Colonic mucosa (tissue), 4 donors: ENCODE measurements around the gene SPRED1. TPM values are rescaled to one million over a fixed set of nuclear protein-coding genes. Genes with fewer than 3 reads are reported as not detected.

Experiments
- DNase-seq: peaks from one replicate; pipeline ENCODE4 v3.0.0-alpha.2; 2020
- H3K27ac ChIP-seq: fragments of 200-600 bp; one replicate; pipeline ENCODE4 v1.8.0; 2021
- H3K27me3 ChIP-seq: fragments of 200-600 bp; one replicate; pipeline ENCODE4 v1.8.0; 2021
- H3K36me3 ChIP-seq: fragments of 200-600 bp; one replicate; pipeline ENCODE4 v1.8.0; 2021
- H3K4me1 ChIP-seq: fragments of 200-600 bp; one replicate; pipeline ENCODE4 v1.8.0; 2021; ENCODE audit warnings: mild to moderate bottlenecking
- H3K4me3 ChIP-seq: fragments of 200-600 bp; one replicate; pipeline ENCODE4 v1.8.0; 2021
- H3K9ac ChIP-seq, 2 donors: one replicate each; pipeline ENCODE4 v1.7.0; 2013; ENCODE audit warnings: control low read depth in 2 of 2, low read depth in 2 of 2, low read length in 2 of 2
- H3K9me3 ChIP-seq: fragments of 200-600 bp; one replicate; pipeline ENCODE4 v1.8.0; 2021
- CTCF ChIP-seq: fragments of 200-600 bp; IDR thresholded peaks from one replicate; pipeline ENCODE4 v1.8.0; 2022; ENCODE audit warnings: antibody characterized with exemption, mild to moderate bottlenecking
- intact Hi-C: fragments of 100-400 bp; cut with DNase I; formaldehyde crosslinking; loops from one replicate; pipeline ENCODE4 v1.14.1; 2022
- total RNA-seq, 2 donors: library from RNA; stranded (reverse); fragmentation: NEBNext Ultra II Directional in 1 of 2; extraction: Animal tissue kit (Norgen Biotek cat#: 25700) in 1 of 2; gene quantifications; one replicate each; pipeline ENCODE4 v1.2.1, GENCODE V29; 2021
- donor health status: healthy.
- donor health status: DM: no; HTN: no; CAD: no.
- donor health status: DM: no; HTN: no; CAD: no.

The SPRED1 gene
- total RNA-seq, 2 donors from 2014 or later = 26.8 to 28.0 TPM

DNA sequence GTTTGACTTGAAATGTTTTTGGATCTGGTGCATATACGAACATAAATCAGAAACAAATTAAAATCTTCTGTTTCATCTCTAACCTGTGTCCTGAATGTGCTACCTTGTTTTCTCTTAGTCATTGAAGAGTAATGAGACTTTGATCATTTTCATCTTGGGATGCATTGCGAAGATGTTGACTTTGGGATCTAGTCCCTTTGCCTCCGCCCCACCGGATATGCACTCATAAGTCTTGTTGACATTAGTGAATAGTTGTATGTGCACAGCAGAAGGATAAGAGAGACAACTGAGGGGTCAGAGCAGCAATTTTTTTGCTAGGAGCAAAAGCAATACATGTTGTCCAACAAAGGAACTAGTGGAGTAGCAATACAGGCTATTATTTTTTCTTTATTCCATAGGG, 35.9 kb upstream of the SPRED1 start:
- H3K4me1 ChIP-seq = peaks cover 17% of the 10 kb centered on the region
- no peak for TF ChIP-seq CTCF
- H3K4me3 ChIP-seq = no peak overlapping the region
- intact Hi-C loops = no loop called here
- H3K36me3 ChIP-seq = no peaks in the 10 kb centered on the region
- no peaks in the 10 kb centered on the region for H3K27me3 ChIP-seq
- no peak for DNase-seq
- H3K9me3 ChIP-seq = no peaks in the 10 kb centered on the region
- no peak overlapping the region for H3K9ac ChIP-seq
- no peak overlapping the region for H3K27ac ChIP-seq

DNA sequence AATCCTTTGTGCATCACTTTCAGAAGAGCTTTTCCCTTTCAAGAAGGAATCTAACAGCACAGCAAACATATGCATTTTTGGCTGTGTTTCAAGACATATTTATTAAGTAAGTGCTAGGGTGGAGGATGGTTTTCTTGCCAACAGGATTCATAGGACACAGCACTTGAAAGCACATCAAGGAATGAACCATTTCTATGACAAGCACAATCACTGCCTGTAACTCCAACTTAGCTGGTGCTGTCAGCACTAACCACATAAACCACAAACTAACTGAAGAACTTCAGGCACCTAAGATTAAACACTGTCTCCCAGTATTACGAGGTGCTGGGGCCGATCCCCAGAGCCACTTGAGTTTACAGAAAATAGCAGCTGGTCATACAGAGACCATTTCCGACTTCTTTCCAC, 35.4 kb upstream of the SPRED1 start:
- Histone ChIP-seq H3K9me3 (no peaks in the 10 kb centered on the region), H3K36me3 (no peaks in the 10 kb centered on the region), H3K4me1 (peaks cover 16% of the 10 kb centered on the region), H3K27me3 (no peaks in the 10 kb centered on the region), H3K9ac (no peak overlapping the region), H3K4me3 (no peak overlapping the region), H3K27ac (no peak overlapping the region)
- DNase-seq = no peak
- intact Hi-C loops = no loop called here
- no peak for TF ChIP-seq CTCF

- H3K9ac ChIP-seq = no peak overlapping the region
- no peak for TF ChIP-seq CTCF
- H3K4me3 ChIP-seq = no peak overlapping the region
- no peaks in the 10 kb centered on the region for H3K9me3 ChIP-seq
- no peaks in the 10 kb centered on the region for H3K36me3 ChIP-seq
- H3K27me3 ChIP-seq = no peaks in the 10 kb centered on the region
- DNase-seq = no peak
- H3K27ac ChIP-seq = no peak overlapping the region
- H3K4me1 ChIP-seq = peaks cover 9% of the 10 kb centered on the region
- intact Hi-C loops = no loop called here
These were observed 34.6 kb upstream of the SPRED1 start for GRCh38 chr15:38217788-38218609.

DNA sequence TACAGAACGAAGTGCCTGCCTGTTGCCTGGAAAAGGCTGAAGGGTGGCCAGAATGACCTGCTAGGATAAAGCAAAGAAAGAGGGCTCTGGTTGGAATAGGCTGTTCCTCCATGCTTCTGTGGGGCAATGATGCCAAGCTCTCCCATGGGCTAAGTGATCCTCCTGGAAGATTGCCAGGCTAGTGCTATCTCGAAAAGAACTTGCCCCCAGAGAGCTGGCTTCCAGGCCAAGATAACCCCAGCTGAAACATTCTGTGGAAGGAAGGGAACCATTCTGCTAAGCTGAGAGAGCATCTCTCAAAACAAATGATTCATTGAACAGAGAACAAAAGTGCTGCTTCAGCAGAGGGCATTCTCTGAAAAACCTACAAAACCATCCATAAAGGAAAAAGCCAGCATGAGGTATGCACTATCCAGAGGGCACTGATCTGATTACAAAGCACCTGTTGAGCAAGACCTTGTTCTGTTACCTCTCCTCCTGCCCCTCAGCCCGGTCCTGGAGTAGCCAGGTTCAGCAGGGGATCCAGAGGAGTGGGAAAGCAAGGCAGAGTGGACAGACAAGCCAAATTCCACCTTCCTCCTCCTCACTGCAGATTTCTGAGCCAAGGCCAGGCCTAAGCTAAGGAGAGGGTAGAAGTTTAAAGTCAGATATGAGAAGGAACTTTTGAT, 31.9 kb upstream of the SPRED1 start:
- intact Hi-C loops = no loop called here
- no peak overlapping the region for H3K9ac ChIP-seq
- no peak for TF ChIP-seq CTCF
- DNase-seq = no peak
- no peak overlapping the region for H3K27ac ChIP-seq
- no peaks in the 10 kb centered on the region for H3K9me3 ChIP-seq
- H3K27me3 ChIP-seq = no peaks in the 10 kb centered on the region
- H3K4me1 ChIP-seq = no peaks in the 10 kb centered on the region
- H3K4me3 ChIP-seq = no peak overlapping the region
- H3K36me3 ChIP-seq = no peaks in the 10 kb centered on the region

DNA sequence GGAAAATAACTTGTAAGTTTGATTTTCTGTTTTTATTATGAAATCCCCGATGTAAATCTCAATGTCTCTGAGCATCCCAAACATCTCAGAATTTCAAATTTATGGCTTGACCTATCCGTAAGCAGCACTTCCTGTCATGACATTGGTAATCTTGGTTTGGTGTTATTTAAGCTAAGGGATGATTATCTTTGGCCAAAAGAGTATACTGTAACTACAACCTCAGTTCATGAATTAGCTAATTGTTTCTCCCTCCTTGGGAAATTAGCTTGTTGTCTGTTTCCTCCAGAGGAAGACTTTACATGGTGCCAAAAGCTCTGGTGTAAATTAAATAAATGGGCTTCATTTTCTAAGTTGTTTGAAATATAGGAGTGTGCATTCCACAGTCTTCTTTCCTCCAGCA, 28.1 kb upstream of the SPRED1 start:
- Histone ChIP-seq H3K4me3 (no peak overlapping the region), H3K9ac (no peak overlapping the region), H3K27ac (no peak overlapping the region), H3K27me3 (no peaks in the 10 kb centered on the region), H3K9me3 (no peaks in the 10 kb centered on the region), H3K36me3 (no peaks in the 10 kb centered on the region), H3K4me1 (peaks cover 4% of the 10 kb centered on the region)
- TF ChIP-seq CTCF = no peak
- DNase-seq = no peak
- intact Hi-C loops = no loop called here
